Renal cortical epithelial cell (primary cell): ENCODE measurements around the gene PGC. TPM values are rescaled to one million over a fixed set of nuclear protein-coding genes. Genes with fewer than 3 reads are reported as not detected.

Source experiments
- DNase-seq: peaks from one replicate; pipeline ENCODE4 v3.0.0-alpha.2; 2011; ENCODE audit warnings: low read depth
- total RNA-seq: library from RNA; depleted of rRNA; stranded (reverse); fragments of >200 nt; gene quantifications from 2 replicates; pipeline ENCODE4 v1.2.3, GENCODE V29; 2014

Gene PGC
- total RNA-seq, 1 donor from 2014 or later: not detected

DNA sequence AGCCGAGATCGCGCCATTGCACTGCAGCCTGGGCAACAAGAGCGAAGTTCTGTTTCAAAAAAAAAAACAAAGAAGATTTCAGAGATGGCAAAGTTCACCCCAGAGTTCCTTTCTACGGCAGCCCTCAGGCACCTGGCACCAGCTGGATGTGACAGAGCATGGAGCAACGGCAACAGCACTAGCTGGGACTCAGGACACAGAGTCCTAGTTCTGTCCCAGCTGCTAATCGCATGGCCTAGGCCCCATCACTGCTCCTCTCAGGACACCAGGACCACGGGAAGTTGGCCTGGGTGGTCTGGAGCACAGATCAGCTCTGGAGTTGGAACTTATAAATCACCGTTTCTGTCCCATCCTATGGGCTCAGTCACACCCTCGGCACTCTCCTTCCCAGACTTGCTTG, 1.1 kb downstream of the PGC start:
- no peak for DNase-seq

- DNase-seq: no peak
Observed at GRCh38 chr6:41744236-41744787, 2.9 kb downstream of the PGC start.

GRCh38 chr6:41743406-41744235, 3.6 kb downstream of the PGC start:
- DNase-seq: no peak

DNA sequence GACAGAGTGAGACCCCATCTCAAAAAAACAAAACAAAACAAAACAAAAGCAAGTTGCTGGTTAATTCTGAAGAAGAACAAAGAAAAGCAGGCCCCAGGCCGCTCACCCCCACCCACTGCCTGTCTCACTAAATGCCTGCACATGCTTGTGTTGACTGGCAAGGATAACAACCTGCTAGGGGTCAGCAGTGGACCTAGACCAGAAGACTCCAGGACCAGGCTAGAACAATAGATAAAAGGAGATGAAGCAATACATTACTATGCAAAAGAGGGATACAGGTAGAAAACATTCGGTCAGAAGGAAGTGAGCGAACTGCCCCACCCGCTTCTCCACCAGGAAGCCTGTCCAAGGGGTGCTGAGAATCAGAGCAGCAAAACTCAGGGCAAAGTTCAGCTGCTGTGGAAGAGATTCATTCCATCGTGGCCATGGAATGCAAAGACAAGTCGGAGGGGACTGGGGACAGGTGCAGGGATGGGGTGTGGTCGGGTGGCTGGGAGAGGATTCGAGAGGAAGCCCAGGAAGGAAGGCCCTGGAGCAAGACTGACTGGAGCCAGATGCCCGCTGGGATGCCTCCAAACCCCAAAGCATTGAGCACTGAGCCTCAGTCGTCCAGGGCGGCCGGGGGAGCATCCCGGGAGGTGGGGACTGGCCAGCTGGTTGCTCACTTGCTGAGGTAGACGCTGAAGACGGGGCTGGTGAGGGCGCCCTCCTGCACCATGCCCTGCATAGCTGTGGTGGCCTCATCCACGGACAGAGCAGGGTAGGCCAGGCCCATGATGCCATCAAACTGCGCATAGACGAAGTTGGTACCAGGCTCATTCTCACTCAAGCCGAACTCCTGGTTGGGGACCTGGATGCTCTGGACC, 5.3 kb downstream of the PGC start:
- DNase-seq: peak; percentile 22

DNA sequence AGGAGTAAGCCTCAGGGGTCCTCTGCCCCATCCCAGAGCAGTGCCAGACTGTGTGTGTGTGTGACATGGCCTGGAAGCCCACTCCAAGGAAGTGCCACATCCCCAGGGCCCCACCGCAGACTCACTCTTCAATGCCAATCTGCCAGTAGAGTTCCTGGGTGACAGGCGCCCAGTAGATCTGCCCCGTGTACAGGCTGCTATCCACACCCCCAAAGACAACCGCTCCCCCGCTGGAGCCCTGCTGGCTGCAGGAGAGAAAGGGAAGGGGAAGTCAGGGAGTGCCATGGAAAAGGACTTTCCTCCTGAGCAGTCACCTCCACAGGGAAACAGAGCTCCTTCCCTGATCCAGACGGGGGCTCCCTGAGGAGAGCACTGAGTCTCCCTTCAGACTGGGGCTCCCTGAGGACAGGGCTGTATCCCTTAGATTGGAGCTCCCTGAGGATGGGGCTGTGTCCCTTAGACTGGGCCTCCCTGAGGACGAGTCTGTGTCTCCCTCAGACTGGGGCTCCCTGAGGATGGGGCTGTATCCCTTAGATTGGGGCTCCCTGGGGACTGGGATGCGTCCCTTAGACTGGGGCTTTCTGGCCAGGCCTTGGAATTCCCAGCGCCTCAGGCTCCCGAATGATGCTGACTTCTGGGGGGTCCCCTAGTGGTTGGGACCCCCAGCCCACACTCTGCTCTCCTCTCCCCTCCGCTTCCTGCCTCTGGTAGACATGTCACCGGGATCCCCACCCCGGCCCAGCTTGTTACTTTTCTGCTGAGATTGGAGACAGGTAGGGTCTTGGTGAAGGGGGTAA, 6.6 kb downstream of the PGC start:
- DNase-seq: no peak

DNA sequence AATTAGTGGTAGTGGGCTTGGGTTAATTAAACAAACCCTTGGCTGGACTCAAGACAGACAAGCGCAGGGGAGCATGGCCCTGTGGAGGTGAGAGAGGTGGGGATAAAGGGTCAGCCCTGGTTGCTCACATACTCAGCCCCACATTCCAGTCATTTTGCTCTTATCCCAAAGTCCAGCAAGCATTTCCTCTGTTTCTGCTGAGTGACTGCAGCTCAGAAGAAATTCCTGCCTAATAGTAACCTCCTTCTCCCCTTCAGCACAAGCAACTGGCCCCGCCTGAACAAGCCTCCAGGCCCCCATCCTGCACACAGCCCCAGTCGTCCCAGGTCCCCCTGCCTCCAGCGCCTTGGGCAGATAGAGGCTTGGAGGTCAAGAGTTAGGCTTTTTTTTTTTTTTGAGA, 8.2 kb downstream of the PGC start:
- no peak for DNase-seq

- no peak for DNase-seq
Observed at GRCh38 chr6:41737591-41738130, 9.5 kb downstream of the PGC start.

DNA sequence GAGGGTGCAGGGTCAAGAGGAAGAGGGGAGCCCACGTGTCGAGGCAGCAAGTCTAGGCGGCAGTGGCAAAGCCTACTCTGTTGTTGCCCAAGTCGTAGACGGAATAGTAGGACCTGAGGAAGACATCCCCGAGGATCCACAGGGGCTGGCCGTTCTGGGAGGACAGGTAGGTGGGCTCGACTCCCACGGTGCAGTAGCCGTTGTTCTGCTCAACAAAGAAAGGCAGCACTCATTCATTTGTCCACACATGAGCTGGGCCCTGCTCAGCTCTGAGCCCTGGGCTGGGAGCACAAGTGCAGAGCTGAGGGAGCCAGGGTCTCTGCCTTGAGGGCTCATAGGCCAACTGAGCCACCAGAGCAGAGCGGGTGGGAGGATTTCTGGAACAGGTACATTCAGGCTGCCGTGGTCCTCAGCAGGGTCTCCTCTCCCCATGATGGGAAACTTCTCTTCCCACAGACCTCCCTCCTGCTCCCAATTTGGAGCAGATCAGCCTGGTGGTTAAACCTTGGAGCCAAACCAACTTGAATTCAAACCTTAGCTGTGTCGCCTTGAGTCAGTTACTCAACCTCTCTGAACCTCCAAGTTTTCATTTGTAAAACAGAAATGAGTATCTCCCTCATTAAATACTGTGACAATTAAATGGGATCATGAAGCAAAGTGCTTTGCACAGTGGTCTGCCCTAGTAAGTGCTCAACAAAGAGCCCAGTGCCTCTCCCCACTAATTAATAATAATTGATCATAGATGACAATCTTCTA, 10.2 kb downstream of the PGC start:
- DNase-seq: no peak

DNA sequence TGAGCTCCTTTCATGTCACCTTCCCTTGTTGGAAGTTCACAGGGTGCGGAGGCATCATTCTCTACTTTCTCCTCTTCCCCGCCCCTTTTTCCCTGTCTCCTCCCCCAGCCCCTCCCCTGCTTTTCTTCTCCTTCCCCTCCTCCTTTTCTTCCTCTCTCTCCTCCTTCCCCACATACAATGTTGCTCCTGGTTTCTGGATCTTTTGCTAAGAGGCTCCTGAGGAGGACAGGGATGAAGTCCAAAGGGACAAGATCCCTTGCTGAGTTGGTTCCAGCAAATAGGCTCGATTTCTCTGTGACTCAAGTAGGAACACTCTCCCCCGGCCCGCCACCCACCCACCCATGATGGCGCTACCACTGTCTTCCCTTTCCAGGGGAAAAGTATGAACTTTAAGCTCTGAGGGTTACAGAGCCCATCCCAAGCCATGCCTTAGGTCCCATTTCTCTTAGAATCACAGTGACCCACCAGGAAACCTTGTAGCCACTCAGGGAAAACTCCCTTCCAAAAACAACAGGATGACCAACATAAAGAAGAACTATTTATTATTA, 10.9 kb downstream of the PGC start:
- no peak for DNase-seq

DNA sequence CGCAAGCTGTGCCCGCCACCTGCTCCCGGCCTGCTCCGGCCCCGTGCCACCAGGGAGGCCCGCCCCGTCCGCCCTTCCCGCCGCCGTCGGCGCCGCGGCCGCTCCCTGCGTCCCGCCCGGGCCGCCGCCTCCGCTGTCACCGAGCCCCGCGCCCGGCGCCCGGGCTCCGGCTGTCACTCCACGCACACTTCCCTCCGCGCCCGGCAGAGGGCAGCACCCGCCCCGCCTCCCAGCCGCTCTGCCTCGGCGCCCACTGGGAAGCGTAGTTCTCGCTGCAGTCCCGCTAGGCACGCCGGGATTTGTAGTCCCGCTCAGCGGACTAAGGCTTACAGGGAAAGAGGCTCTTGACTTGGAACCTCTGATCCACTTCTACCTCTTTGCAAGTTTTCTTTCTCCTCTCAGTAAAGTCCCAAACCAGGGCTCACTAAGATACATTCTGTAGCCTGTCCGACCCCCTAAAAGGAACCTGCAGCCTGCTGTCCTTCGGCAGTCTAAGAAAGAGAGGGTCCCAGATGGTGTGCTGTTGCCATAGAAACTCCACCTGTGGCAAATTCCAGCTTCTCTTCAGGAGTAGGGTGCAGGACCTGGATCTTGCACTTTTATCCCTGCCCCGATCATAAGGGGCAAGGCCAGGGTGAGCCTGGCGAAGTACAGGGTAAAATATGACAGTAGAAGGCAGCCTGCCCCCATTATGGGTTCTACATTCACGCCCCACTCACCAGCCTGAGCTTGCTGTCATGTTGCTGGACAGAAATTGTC, 11.6 kb downstream of the PGC start, which contains the start of gene TFEB:
TSS of gene TFEB (minus strand) at position 182 of the 759 bp plus-strand sequence. CDS start 44,395 bp downstream, outside the sequence.
- DNase-seq: peak; percentile 73

GRCh38 chr6:41734666-41735426, 12.4 kb downstream of the PGC start:
- peak; percentile 58 for DNase-seq

DNA sequence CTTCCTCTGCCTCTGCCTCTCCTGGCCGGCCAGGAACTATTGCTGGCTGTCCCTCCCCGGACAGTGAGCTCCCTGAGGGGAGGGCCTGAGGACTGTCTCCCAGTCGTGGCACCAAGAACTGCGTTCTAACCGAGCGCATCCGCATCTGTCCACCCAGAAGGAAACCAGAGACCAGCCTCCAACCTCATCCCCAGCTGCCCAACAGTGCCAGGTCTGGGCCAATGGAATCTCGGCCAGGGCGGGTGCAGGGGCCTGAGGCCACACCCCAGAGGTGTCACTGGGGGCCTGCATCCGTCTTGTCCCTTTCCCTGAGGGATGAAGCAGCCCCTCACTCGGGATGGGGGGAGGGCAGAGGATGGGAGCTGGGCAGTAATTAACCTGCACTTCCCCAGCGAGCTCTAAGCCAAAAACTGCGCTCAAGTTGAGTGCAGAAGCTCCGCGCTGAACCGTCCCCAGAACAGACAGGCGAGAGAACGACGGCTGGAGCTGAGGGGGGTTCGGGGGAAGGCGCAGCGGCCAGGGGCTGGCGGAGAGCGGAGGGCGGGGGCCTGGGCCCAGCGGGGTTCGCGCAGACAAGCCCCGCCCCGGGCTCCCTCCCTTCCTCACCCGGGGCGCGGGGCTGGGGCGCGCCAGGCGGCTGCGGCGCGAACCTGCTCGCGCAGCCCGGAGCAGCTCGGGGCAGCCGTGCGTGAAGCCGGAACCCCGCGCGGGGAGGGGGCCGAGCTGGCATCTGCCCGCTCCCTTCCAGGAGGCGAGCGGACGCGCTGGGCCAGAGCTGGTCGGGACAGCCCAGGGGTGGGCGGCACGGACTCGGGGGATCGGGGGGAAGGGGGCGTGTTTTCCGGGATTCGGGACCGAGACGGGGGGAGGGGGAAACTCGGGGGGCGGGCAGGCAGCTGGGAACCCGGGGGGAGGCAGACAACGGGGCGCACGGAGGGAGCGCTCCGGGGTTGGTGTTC, 13.2 kb downstream of the PGC start:
- DNase-seq: peak; percentile 42

DNA sequence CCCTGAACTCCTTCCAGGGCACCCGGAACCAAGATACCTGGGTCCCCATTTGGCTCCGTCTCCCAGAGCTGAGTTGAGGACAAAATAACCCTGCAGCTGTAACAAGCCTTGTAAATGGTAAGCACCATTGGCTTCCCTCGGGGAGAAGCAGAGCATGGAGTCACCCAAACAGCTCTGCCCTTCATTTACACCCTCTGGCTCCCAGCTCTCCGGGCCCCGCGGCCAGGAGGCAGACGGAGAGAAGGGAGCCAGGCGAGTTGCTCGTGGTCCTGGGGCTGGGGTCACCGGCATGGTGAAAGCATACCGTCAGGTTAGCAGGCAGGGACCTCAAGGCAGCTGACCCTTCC, 13.9 kb downstream of the PGC start:
- DNase-seq: no peak

DNA sequence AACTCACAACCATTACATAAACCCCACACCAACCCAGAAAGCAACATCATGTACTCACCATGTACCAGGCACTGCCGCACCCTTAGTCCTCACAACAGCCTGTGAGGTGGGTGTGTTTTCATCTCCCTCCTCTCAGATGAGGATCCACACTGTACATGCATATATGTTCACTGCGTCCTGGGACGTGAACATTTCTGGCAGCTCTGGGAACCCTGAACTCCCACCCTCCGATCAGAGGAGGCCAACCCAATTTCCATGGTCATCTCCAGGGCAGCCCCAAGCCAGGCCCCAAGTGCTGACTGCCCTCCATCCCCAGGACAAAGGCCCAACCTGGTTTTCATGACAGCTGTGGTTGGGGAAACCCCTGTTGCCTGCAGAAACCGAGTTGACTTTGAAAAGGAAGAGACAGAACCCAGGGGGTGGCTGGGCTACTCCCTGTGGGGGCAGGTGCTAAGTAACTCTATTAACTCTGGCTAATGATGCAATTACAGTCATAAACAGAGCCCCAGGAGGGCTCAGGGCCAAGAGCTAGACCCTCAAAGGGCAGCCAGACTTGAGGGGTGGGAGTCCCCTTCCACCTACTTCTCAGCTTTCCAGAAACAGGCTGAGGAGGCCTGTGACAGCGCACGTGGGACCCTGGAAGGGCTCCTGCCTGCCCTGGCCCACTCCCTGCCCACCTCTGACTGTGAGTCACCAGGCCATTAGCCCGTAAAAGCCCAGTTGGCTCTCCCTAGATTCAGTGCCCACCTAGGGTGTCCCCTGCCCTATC, 14.4 kb downstream of the PGC start:
- DNase-seq: peak; percentile 76

GRCh38 chr6:41732149-41732548, 15.0 kb downstream of the PGC start:
- DNase-seq: no peak

GRCh38 chr6:41731561-41732086, 15.6 kb downstream of the PGC start:
- DNase-seq: no peak
